Progenitor cell of endocrine pancreas (in vitro differentiated cells): ENCODE measurements around the gene COG2. TPM values are rescaled to one million over a fixed set of nuclear protein-coding genes. Genes with fewer than 3 reads are reported as not detected.
A peak's percentile ranks its signal among the peaks of the same experiment; 100 is the strongest.

Experiments used
- DNase-seq: peaks from one replicate; pipeline ENCODE4 v3.0.0; 2021; ENCODE audit warnings: low spot score; ENCODE audit not compliant: unreplicated experiment
- H3K27ac Mint-ChIP-seq: 2 replicates; pipeline ENCODE4 v1.8.0; 2021; ENCODE audit warnings: mild to moderate bottlenecking, moderate library complexity, mixed read lengths
- H3K27me3 Mint-ChIP-seq: 2 replicates; pipeline ENCODE4 v1.8.0; 2021; ENCODE audit warnings: mixed read lengths
- H3K36me3 Mint-ChIP-seq: 2 replicates; pipeline ENCODE4 v1.8.0; 2022; ENCODE audit warnings: mixed read lengths; ENCODE audit not compliant: insufficient read depth
- H3K4me1 Mint-ChIP-seq: 2 replicates; pipeline ENCODE4 v1.8.0; 2021; ENCODE audit warnings: low read depth, mixed read lengths
- H3K4me3 Mint-ChIP-seq: 2 replicates; pipeline ENCODE4 v1.8.0; 2021; ENCODE audit warnings: low read depth, mild to moderate bottlenecking, moderate library complexity, mixed read lengths
- H3K9me3 Mint-ChIP-seq: 2 replicates; pipeline ENCODE4 v1.8.0; 2021; ENCODE audit warnings: low read depth, mixed read lengths
- total RNA-seq: library from RNA; stranded (reverse); gene quantifications from 2 replicates; pipeline ENCODE4 v1.2.1, GENCODE V29; 2021
- TF ChIP-seq, protein P1 (sequence below): fragments of 200-600 bp; sonication (generic); IDR thresholded peaks from one replicate; pipeline ENCODE4 v1.5.0; 2021; ENCODE audit warnings: antibody characterized with exemption, mild to moderate bottlenecking; ENCODE audit not compliant: unreplicated experiment

COG2 gene
- total RNA-seq, 1 donor from 2014 or later: 45.2 TPM

DNA sequence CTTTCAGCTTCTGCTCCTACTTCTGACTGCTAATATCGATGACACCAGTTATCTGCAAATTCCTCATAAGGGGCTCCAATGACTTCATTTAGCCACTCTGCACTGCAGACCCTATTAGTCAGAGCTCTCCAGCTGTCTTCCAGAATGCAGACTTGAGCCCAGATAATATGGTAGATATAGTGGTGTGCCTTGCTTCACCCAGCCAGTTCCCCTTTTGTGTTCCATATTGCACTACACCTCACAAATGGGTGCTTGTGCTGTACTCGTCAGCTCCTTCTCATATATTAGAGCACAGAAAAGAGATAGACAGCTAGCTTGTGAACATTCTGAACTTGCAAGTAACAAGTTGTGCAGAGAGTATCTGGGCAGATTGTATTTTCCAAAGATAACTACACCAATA, 23.7 kb upstream of the COG2 start:
- Mint-ChIP-seq H3K36me3 (peaks cover 13% of the 10 kb centered on the region), H3K27ac (peak overlapping the region; percentile 17), H3K9me3 (peaks cover 7% of the 10 kb centered on the region), H3K4me1 (peaks cover 14% of the 10 kb centered on the region), H3K27me3 (no peaks in the 10 kb centered on the region), H3K4me3 (no peak overlapping the region)
- DNase-seq: no peak
- TF ChIP-seq, protein P1, sequence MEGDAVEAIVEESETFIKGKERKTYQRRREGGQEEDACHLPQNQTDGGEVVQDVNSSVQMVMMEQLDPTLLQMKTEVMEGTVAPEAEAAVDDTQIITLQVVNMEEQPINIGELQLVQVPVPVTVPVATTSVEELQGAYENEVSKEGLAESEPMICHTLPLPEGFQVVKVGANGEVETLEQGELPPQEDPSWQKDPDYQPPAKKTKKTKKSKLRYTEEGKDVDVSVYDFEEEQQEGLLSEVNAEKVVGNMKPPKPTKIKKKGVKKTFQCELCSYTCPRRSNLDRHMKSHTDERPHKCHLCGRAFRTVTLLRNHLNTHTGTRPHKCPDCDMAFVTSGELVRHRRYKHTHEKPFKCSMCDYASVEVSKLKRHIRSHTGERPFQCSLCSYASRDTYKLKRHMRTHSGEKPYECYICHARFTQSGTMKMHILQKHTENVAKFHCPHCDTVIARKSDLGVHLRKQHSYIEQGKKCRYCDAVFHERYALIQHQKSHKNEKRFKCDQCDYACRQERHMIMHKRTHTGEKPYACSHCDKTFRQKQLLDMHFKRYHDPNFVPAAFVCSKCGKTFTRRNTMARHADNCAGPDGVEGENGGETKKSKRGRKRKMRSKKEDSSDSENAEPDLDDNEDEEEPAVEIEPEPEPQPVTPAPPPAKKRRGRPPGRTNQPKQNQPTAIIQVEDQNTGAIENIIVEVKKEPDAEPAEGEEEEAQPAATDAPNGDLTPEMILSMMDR: no peak

DNA sequence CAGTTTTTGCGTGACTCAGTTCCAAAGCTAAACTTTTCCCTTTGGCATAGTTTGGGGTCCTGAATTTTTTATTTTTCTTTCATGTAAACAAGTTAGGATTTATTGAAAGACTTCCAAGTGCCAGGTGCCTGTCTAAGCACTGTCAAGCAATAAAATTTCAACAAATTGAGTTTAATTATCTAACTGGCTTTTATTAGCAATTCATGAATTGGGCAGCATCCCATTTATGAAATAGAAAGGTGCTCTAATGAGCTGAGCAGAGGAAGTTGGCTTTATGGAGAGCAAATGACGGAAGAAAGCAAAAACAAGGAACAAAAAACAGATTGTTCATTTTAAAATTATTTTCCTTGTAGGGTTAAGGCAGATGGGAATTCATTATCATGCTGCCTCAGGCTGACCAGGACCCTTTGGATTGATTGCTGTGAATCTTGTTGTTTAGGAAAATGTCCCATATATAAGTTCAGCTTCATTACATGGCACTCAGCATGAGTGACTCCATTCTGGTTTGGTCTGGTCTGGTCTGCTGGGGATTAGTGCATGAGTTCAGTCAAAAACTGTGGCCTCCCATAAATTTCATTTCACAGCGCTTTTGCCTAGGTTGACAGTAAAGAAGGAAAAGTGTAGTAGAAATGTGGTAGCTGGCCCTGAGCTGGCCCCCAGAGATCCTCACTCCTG, 21.5 kb upstream of the COG2 start:
- H3K9me3 Mint-ChIP-seq: peaks cover 7% of the 10 kb centered on the region
- no peaks in the 10 kb centered on the region for H3K27me3 Mint-ChIP-seq
- H3K27ac Mint-ChIP-seq: no peak overlapping the region
- H3K4me3 Mint-ChIP-seq: no peak overlapping the region
- H3K36me3 Mint-ChIP-seq: peaks cover 15% of the 10 kb centered on the region
- DNase-seq: no peak
- H3K4me1 Mint-ChIP-seq: peaks cover 16% of the 10 kb centered on the region
- TF ChIP-seq, protein P1: no peak

DNA sequence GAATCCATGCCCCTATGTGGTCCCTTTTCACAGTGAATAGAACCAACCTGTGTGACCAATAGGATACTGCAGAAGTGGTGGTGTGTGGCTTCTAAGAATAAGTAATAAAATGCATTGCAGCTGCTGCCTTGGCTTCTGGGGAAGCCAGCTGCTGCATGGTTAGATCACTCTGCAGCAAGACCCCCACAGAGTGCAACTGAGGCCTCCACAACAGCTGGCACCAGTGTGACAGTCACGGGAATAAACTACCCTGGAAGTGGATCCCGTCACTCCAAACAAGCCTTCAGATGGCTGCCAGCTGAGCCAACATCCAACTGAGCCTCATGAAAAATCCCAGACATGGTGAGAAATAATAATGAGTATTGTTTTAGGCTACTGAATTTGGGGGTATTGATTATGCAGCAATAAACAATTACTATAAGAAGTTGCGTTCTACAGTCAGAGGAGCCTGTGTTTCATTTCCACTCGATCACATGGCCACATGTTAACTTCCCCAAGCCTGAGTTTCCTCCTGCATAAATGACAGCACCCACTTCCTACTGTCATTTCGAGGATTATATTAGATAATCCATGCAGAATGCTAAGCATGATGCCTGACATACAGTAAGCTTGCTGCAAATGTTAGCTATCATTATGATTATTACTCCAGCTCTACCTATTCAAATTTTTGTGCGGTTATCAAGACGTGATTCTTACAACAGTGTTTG, 20.8 kb upstream of the COG2 start:
- Mint-ChIP-seq H3K27ac (peak overlapping the region; percentile 13), H3K4me3 (no peak overlapping the region), H3K4me1 (peaks cover 16% of the 10 kb centered on the region), H3K9me3 (peaks cover 7% of the 10 kb centered on the region), H3K36me3 (peaks cover 15% of the 10 kb centered on the region), H3K27me3 (no peaks in the 10 kb centered on the region)
- TF ChIP-seq, protein P1: no peak
- no peak for DNase-seq

DNA sequence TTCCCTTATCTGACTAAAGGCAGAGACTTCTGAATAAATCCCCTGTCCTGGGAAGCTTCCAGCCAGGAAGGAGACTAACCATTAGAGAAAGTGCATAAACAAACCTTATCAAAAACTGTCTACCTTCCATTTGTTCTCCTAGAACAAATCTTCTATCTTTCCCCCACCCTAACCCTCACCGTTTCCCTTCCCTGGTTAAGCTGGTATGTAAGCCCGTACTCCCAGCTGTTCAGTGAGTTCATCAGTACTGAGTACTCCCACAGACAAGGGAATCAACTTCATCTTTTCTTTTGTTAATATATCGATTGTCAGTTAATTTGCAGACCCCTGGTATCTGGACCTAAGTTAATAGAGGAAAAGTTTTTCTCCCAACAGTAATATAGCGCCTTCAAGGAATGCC, 20.1 kb upstream of the COG2 start:
- H3K9me3 Mint-ChIP-seq: peaks cover 7% of the 10 kb centered on the region

DNA sequence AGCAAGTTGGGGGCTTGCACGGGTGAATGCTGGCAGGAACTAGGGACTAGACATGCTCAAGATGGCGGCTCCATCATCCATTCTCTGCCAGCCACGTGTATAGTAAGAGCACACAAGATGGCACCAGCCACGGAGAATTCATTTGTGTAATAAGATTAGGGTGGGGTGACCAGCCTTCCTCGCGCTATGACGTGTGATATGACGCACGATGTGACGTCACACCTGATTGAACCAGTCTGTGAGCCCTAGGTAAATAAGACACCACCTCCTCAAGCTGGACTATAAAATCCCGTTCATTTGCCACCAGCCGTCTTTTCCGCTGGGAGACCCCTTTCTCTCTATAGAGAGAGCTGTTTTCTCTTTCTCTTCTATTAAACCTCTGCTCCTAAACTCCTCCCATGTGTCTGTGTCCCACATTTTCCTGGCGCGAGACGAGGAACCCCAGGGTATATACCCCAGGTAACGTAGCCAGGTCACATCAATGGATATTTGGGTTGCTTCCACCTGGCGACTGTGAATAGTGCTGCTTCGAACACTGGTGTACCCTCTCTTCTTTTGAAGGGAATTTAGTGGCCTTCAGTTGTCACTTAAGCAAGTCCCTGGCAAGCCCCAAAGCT, 18.1 kb upstream of the COG2 start:
- H3K4me3 Mint-ChIP-seq: no peak overlapping the region
- TF ChIP-seq, protein P1: no peak

More for the DNA sequence above, 20.1 kb upstream of the COG2 start:
- Mint-ChIP-seq H3K36me3 (peaks cover 15% of the 10 kb centered on the region), H3K4me3 (no peak overlapping the region), H3K27ac (peak overlapping the region; percentile 13), H3K4me1 (peaks cover 16% of the 10 kb centered on the region), H3K27me3 (no peaks in the 10 kb centered on the region)
- TF ChIP-seq, protein P1: no peak
- no peak for DNase-seq

More for the DNA sequence above, 18.1 kb upstream of the COG2 start:
- DNase-seq: no peak
- Mint-ChIP-seq H3K27me3 (no peaks in the 10 kb centered on the region), H3K36me3 (peaks cover 13% of the 10 kb centered on the region), H3K4me1 (peaks cover 16% of the 10 kb centered on the region), H3K27ac (no peak overlapping the region), H3K9me3 (peaks cover 6% of the 10 kb centered on the region)
